ENCODE data around the gene FAM120B.

DNA sequence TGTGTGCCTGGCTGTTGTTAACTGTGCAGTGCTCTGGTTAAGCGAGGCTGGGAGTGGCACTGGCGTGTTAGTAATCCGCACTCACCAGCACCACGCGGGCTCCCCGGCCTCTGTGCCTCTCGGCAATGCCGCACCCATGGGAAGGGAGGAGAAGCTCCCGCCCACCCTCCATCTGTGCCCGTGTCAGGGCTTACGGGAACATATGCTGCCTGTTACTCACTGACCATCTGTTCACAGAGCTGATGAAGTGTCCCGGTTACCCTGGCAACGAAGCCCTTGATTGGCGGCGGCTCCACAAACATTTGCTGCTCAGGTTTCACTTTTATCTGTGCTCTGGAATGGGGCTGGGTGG lies 131.8 kb downstream of the FAM120B start:
- TF ChIP-seq EZH2phosphoT487 (IDR thresholded peaks at IDR 0.05; ENCODE audit: insufficient read depth, low read depth) (no peak), EZH2 (IDR thresholded peaks at IDR 0.05; ENCODE audit: insufficient read depth, poor library complexity, severe bottlenecking) (no peak)
